Measurements from ENCODE around the gene BLID. TPM values are rescaled to one million over a fixed set of nuclear protein-coding genes. Genes with fewer than 3 reads are reported as not detected.

BLID gene
- total RNA-seq, 1 experiment from 2014 or later = 8.0 TPM

DNA sequence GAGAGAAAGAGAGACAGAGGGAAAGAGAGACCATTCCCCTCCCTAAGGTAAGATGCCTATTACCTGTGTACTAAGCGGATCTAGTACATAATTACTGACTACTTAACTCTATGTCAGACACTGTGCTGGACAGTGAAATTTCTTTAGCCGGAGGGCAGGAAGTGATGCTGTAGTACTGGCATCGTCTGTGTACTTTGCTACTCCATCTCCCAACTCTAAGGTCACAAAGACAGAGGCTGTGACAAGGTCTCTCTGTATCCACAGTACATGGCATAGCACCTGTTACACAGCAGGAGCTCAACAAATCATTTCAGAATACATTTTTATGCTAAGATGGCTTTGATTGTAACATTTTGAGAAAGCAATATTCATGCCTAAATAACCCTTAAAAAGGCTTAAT is 9.0 kb downstream of the BLID start:
- DNase-seq (ENCODE audit: low read depth) = no peak

DNA sequence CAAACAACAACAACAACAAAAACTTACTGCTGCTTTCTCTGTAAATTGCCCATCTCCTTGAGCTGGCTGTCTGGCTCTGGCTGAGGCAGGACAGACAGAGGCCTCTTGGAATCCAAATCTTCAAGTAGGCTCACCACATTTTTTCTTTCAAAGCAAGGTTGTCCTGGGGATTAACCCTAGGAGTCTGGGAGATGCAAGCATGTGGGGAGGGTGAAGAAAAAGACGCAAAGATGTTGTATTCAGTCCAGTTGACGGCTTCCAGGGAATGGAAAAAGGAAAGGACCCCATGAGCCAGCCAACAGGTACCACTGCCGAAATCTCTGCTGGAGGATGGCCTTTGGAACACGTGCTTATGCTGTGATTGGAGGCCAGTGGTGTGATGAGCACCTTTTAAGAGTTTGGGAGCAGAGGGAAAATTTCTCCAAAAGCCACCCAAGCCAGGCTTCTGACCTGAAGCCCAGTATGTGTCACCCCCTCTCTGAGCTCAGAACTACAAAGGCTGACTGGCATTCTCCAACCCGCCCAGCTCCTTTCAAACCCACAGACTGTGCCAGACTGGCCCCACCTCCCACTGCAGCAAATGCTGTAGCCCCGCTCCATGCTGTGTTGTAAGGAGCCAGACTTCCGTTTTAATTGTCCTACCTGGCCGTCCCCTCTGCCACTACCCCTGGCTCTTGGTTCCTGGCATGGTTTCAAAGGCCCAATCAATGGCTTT is 10.8 kb downstream of the BLID start:
- peak; percentile 60 for DNase-seq (ENCODE audit: low read depth)

DNA sequence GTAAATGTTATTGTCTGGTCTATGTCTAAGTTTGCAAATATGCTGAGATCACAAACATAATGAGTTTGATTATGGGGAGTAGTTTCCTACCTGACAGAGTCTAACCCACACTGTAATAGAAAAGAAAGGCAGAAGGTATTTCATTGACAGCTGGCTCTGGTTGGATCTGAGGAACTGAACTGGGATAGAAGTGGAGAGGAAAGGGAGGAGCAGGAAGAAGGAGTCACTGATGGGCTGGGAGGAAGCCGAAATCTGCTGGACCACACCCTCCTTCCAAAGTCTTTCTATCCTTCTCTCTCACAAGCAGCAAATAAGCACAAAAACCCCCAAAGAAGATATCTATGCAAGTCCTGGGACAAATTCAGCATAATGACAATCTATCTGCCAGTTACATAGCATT is 11.7 kb downstream of the BLID start:
- DNase-seq (ENCODE audit: low read depth) = no peak

DNA sequence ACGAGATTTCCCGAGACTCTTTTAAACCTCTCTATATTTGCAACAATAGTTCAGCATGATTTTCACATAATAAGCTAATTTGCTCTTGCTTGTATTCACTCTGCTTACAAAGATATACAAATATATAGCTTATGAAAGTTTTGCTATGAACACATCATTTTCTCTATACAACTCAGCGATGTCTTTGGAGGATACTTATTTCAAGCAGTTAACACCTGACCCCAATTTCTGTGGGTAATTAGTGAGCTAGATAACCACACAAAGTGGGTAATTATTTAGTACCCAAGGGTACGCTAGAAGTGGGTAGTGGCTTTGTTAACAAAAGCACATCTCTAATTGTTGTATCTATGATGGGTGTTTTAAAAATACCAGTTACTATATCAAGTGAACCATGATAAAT is 12.3 kb downstream of the BLID start:
- no peak for DNase-seq (ENCODE audit: low read depth)

DNA sequence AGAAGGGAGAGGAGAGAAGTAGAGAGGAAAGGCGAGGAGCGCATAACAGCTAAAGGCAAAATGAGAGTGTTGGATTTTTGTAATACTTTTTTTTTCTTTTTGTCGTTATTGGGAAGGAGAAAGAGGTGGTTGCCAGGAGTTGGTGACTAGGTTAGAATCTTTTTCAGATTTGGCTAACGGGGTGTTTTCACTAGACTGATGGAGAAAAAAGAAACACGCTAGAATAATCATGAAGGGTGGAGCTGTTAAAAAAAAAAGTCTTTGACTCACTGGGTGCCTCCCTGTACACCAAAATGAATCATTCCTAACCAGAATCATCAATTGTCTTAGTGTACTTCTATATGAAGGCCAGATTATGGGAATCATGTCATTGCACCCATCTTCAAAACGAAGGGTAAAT is 12.7 kb downstream of the BLID start:
- peak; percentile 60 for DNase-seq (ENCODE audit: low read depth)

DNA sequence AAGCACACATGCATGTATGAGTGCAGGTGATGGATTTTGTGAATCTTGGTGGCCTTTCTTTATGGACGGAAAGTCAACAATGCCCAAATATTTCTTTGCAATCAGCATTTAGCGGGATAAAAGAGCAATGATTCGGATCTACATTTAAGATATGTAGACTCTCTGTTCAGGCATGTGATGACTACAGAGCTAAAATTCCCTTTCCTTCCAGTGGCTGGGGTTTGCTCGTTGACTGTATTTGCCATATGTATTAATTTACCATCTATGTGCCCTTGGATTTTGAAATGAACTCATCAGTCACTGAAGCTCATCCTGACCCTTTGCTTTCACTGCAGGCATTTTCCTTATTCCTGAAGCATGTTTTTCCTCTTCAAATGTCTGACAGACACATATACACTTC is 13.6 kb downstream of the BLID start:
- no peak for DNase-seq (ENCODE audit: low read depth)

DNA sequence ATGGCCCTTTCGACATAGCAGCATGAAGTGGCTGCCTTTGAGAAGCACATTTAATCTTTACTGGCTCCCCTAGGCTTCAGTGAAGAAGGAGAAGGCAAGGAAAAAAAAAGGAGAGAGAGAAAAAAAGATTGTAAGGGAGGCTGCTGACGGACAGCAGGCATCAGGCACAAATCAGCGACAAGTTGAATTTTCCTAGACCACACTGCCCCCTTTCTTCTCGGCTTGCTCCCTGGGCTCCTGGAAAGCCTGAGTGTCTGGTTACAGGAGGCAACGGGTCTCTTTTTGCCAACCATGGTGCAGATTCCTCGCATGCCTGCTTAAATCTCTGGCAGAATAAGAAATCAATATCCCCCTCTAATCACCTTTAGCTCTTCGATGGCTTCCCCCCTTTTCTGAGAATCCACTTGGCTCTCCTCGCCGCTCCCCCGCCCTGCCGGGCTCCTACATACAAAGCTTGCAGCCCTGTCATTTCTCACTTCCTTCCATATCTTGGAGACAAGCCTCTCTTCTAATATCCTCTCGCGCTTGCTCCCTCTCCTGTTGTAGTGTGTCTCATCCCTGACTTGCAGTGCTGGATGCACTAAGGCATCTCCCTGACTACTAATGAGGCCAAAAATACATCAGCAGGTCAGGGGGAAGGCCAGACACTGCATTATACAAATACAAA is 14.3 kb downstream of the BLID start:
- peak; percentile 86 for DNase-seq (ENCODE audit: low read depth)

DNA sequence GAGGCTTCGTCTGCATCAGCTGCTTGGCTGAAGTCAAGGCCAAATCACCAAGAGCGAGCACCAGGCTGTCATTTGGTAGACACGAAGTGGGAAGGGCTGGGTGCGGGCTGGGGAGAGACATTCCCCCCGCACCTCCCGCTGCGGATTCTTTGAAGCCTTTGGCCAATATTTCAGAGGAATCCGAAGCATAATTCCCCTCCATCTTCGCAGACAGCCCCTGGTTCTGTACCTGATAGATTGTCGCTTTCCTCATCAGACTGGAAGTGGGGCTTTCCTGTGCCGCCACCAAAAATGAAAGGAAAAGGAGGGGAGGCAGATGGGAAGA is 15.3 kb downstream of the BLID start:
- DNase-seq (ENCODE audit: low read depth) = peak; percentile 65

DNA sequence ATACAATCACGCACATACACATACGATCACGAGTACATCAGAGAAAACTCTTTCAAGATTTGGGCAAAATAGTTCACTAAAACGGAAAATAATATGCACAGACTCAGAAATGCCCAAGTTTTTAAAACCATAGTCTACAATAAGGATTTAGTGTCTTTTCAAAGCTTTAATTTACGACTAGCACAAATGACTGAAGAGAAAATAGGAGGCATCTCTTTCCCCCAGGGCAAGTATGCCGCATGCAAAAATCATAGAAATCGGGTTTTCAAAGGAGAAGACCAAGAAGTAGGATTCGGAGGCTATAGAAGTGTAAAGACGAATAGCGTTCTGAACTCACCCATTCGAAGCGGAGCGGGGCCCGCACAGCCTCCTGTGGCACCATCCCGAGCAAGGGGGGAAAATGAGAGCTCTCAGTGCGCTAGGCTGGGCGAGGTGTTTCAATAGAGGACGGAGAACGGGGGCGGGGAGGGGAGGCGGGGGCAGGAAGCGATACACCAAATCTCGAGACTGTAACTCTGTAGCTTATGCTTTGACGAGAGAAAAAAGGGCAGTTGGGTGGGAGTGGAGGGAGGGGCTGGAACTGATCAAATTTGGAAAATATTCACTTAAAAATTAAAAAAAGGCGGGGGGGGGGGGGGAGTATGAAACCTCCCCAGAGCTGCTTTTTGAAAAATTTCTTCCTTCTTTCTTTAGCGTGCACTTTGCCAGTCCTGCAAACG is 15.8 kb downstream of the BLID start:
- DNase-seq (ENCODE audit: low read depth) = peak; percentile 66

DNA sequence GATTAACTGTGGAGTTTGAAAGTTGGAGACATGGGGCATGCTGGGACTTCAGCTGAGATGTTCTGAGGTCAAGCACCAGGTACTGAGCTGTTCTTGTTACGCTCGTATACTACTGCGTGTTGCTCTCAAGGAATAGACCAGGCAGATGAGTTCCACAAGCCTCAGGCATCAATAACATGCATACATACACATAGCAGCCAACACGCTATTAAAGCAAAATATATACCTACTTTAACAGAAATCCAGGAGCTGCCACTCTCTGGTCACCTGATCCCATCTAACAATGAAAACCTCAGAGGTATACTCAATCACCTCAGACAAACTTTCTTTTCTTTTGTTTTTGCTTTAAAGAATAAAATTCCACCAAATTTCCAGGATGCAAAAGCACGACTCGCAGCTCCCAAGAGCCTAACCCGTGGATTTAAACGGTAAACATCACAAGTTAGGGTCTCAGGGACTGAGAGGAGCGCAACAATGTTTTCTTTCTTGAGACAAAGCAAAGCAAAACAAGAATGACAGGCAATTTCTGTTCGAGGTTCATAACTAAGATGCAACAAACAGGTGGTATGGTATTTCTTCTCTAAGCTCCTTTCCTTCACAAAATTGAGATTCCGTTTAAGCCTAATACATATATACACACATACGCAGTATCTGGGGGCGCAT is 16.5 kb downstream of the BLID start:
- peak; percentile 76 for DNase-seq (ENCODE audit: low read depth)

DNA sequence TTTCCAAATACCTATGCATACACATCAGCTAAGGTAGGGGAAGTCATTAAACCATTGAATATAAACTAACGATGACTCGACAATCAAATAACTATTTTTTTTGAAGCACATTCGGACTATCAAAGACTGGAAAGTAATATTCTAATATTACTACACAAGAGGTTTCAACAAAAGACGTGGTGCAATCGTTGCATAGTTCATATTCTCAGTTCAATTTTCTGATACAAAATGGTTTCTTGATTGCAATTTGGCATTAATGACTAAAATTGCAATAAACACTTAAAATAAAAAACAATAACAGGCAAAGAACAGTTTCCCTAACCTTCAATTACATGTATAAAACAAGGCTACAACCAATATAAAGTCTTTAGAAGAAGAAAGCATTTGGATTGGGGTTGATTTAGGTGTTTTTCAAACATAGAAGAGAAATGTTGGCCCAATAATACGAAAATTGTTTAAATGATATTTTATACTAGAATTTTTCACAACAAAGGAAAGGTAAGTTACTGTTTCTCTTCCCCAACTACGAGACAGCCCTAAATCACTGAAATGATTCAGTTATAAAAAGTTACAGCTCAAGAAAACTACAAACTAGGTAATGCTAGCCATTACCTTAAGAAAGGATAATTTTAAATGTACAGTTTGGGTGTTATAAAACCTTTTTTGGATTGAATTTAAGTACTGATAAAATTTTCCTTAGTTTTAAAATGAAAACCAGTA is 17.6 kb downstream of the BLID start:
- no peak for DNase-seq (ENCODE audit: low read depth)

DNA sequence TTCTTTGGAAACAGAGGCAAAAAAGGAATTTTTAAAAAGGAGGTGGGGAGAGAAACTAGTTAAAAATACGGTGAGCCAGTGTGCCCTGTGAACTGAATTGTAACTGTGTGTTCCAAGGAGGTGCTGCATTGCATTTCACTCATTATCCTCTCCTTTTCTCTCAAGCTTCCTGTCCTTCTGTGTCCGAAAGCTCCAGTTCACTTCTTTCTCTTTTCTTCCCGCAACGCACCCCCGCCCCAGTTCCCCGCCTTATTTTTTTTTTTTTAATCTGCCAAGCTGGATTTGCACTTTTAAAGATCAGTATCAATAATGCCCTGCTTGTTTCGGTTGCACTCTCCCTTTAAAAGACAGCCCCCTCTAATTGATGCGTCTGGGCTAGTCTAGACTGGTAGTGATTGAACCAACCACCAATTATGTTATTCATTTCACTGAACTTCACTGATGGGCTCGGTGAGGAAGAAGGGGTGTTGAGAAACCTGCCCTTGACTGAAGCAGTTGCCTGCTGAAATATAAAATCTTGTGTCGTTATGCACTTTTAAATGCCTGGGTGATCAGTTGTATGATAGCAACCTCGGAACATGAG is 18.5 kb downstream of the BLID start:
- peak; percentile 66 for DNase-seq (ENCODE audit: low read depth)

DNA sequence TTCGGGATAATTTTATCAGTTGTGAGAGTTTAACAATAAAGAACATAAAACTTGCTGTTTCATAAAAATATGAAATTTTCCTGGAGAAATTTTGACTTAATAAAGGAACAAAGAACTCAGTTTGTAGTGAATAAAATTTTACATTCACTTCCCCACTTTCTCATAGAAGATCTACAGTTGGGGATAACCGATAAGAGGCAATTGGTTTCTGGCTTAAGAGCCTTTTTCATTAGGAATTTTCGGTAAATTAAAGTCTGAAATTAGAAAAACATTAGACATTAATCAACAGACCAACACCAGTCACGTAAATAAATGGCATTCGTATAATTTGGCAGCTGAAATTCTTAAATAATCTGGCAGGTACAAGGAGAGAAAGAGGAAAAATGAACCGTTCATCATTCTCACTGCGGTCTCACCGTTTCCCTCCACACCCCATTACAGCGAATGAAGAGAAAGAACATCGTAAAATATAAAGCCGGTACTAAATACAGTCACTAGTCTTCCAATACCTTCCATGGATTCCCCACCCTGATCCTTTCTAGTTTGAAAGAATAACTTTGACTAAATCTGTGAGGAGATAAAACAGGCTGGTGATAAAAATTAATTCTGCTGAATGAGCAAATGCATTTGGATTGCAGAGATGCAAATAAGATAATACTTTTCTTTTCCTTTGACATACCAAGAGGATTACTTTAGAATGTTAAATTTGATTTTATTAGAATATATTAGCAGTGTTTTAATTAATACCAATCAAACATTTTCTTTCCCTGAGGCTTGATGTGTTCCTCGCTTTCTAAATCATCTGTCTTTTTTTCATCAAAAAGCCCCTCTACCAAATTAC is 19.5 kb downstream of the BLID start:
- DNase-seq (ENCODE audit: low read depth) = no peak

DNA sequence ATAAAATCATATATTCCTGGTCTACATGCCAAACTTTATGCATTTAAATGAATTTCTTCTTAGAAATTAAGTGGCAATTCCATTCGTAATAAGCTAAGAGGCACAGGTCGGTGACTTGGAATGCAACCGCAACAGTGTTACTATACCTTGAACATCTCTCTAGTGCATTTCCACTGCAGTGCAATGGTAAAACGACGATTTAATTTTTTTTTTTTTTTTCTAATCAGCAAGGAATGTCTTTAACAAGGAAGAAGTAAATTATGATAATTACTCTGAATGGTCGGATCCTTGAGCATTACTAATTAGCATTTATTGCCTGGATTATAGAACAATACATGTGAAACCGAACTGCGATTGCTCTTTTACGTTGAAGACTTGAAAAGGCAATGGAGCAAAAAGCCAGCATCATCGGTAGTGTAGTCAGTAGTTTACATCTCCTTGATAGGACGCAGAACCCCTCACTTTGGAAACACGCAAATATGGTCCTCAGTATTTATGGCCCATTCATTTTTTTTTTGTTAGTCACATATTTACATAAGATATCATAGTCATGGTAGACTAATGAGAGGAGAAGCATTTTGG is 20.2 kb downstream of the BLID start:
- DNase-seq (ENCODE audit: low read depth) = peak; percentile 67

DNA sequence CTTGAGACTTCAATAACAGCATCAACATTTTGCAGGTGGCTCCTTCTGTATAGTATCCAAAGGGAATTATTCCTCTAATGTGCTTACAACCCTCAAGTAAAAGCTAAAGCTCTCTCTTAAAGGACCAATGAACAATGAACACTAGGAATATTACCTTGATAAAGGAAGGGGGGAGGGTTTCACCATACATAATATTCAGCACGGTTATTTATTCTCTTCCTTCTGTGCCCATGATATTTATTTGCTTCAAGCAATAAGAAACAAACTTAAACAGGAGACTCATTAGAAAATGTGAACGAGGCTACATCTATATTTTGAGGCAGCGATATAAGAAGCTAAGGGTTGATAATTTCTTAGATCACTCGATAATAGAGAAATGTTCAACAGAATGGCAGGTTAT is 21.2 kb downstream of the BLID start:
- DNase-seq (ENCODE audit: low read depth) = no peak

DNA sequence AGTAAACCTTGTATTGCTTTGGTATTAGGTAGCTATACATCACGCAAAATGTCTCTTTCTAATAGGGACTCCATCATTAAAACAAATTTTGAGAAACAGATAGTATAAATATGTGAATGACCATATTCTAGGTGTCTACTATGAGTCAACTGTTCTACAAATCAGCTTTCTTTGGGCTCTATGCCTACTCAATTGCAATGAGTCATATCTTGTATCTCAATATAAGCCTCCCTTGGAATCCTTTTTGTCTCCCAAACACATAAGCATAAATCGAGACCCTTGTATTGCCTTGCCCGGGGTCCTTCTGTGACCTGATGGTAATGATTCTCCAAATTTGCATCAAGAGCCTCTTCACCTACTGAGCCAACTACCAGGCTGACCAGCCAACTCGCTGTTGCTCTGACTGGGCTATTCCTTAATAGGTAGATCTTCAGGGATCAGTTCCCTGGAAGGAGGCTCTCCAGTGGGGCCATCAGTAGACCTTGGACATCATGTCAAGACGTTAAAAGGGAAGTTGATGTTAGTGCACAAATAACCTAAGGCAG is 22.2 kb downstream of the BLID start:
- peak; percentile 77 for DNase-seq (ENCODE audit: low read depth)

DNA sequence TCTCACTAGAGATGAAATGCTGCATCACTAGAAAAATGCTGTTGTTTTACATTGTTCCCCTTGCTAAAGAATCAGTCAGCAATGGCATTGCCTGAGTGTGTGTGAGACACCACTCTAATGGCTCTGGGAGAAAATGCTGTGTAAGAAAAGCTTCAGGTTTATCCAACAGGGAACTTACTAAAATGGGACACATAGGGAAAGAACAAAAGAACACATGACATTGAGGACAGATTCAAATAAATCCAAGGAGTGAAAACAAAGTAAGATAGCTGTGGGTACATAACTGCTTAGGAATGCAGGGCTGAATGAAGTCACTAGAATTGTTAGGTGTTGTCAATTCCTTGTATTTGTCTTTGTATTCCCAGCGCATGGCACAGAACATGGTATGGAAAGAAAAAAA is 24.2 kb downstream of the BLID start:
- DNase-seq (ENCODE audit: low read depth) = no peak

DNA sequence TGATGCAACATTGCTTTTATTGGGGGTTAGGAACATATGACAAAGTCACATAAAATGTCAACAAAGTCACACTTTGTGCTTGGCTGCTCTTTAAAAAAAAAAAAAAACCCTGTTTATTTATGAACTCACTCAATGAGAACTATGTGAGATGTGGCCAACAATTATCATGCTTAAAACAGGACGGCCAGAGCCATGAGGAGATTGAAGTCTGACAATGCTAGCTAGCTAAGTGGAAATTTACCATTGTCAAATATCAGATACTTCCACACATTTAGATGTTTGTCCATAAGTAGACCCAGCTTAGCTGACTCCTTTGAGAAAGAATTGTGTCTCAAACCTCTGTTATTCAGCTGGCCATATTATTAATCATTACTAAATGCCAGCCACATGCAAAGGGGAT is 26.9 kb downstream of the BLID start:
- DNase-seq (ENCODE audit: low read depth) = no peak

DNA sequence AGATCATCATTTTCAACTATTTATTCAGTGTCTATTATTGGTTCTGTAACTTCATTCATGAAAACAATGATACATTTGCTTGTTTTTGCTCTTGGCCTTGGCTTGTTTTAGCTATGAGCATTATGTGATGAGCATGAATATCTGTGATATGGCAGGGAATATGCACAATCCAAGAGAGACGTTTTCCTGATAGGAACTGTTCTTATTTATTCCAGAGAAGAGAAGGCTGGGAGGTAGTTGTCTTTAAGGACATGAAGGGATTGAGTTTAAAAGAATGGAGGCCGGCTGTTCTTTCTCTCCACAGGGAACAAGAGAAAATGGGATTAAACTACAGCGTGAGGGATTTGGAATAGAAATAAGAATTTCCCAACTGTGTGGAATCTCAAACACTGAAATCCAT is 30.3 kb downstream of the BLID start:
- DNase-seq (ENCODE audit: low read depth) = no peak

DNA sequence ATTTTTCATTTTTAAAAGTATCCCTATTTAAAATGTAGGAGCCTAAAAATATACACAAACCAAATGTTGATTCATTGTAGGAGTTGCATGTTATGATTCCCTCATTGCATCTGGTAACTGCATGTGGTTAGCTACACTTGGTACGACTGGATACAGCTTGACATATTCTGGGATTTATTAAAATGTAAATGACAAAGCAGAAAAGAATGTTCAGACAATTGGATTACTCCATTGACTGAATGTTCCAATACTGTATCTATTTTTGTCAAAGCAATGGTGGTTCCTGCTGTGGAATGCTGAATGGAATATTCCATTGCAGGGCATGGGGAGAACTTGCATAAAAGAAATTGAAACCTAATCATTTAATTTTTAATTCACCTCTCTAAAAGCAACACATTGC is 30.8 kb downstream of the BLID start:
- DNase-seq (ENCODE audit: low read depth) = peak; percentile 95

All from LHCN-M2 (cell line).